Ramos (cell line): Measurements from ENCODE around the gene TUBG2.
"Not testable (repeated sequence)": the region's sequence is repeated elsewhere in the genome, so short reads cannot be mapped to it uniquely, and the experiment has no call there.

Source experiments
- in situ Hi-C: fragments of 300-500 bp; cut with MboI; formaldehyde crosslinking; loops from one replicate; pipeline ENCODE4 v1.14.3; 2022; ENCODE audit warnings: low sequenced_read_pairs; ENCODE audit not compliant: unreplicated experiment

The TUBG2 gene

GRCh38 chr17:42653179-42654124, 5.6 kb upstream of the TUBG2 start:
- in situ Hi-C loops: no loop called here

DNA sequence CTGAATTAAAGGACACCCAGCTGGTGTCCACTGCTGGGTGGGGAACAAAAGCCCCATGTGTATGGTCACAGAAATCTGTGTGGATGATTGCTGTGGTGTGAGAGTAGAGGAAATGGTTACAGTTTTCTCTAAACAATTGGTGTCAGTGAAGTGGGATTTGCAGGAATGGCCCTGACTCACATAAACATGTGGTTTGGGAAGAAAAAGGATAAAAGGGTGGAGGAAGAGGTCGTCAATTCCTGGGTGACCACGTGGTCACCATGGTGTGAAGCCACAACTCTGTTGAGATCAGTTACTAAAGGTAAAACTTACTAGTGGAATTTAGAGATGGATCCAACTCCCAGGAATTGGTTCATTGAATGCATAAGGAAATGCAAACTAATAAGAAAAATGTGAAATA, 3.6 kb upstream of the TUBG2 start:
- in situ Hi-C loops: no loop called here

GRCh38 chr17:42657824-42658588, 1.1 kb upstream of the TUBG2 start:
- in situ Hi-C loops: no loop called here

DNA sequence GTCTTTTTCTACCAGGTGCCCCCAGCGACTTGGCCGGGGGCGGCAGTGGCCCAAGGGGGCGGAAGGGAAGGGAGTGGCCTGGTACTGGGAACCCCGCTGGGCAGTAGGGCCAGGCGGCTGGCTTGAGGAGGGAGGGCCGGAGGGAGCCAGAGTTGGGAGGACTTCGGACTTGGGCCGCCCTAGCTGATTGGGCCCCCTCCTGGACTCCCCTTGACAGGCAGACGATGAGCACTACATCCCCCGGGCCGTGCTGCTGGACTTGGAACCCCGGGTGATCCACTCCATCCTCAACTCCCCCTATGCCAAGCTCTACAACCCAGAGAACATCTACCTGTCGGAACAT, 819 bp downstream of the TUBG2 start:
- in situ Hi-C loops: not testable (repeated sequence)

- in situ Hi-C loops: no loop called here
These were observed 1.7 kb downstream of the TUBG2 start for GRCh38 chr17:42660692-42661345.

DNA sequence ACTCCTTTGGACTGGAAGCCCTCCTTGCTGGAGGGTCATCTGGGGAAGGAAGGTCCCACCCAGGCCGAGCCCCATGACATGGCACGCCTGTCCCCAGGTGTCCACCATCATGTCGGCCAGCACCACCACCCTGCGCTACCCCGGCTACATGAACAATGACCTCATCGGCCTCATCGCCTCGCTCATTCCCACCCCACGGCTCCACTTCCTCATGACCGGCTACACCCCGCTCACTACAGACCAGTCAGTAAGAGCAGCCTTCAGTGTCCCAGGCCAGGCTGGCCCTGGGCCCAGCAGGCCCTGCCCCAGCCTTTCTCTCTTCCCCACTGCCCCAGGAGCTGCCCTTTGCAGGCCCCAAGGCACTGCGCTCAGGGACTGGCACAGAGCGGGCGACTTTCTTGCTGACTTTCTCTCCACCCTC, 6.5 kb downstream of the TUBG2 start:
- in situ Hi-C loops: no loop called here

DNA sequence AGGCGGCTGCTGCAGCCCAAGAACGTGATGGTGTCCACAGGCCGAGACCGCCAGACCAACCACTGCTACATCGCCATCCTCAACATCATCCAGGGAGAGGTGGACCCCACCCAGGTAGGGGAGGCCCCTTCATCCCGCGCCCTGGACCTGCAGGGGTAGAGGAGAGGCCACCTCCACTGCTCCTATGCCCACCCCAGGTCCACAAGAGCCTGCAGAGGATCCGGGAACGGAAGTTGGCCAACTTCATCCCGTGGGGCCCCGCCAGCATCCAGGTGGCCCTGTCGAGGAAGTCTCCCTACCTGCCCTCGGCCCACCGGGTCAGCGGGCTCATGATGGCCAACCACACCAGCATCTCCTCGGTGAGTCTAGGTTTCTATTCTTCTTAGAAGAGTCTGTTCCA, 7.0 kb downstream of the TUBG2 start:
- in situ Hi-C loops: not testable (repeated sequence)

GRCh38 chr17:42667088-42667951, 8.2 kb downstream of the TUBG2 start:
- in situ Hi-C loops: no loop called here

DNA sequence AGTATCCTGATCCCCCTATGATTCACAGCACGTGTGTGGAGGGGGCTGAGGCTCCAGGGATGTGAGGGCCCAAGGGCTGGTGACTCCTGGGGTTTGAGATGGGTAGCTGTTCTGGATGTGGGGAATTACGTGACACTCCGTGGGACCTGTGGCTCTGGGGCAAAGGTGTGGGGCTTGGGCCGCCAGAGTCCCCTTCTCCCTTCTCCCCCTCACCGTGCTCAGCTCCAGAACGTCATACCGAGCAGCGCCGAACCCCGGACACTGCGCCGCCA, 10.6 kb downstream of the TUBG2 start:
- in situ Hi-C loops: no loop called here

GRCh38 chr17:42669977-42670788, 11.1 kb downstream of the TUBG2 start:
- in situ Hi-C loops: no loop called here

DNA sequence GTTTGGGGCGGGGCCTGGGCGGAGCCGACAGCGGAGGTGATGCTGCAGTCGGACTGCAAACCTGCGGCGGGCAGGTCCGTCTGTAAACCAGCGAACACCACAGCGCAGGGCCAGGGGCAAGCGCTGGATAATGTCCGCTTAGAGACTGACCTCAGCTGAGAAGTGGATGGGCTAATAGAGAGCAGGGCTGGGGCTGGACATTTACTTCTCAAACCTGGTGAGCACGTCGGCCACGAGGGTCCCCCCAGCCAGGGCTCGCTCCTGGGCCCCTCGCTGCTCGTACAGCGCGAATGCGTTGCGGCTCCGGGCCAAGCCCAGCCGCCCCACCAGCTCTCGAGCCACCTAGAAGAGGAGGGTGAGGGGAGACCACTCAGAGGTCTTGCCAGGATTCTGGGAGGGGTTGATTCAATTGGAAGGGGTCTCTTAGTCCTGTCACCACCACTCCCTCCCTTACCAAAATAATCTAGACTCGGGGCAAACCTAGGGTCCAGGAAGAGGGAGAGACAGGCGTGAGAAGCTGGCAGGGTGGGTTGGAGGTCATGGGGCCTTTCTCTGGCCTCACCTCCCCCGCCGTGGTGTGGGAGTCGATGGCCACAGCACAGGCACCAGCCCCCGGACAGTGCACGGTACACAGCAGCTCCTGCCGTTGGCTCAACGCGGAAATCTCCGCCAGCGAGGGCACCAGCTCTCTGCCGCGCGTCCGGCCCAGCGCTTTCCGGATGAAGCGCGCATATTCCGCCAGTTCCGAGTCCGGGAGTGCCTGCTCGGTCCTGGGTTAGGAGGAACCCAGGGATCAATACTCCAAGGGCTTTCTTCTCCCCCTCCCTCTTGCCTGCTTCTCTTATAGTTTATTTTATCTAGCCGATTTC, 11.9 kb downstream of the TUBG2 start:
- in situ Hi-C loops: no loop called here

DNA sequence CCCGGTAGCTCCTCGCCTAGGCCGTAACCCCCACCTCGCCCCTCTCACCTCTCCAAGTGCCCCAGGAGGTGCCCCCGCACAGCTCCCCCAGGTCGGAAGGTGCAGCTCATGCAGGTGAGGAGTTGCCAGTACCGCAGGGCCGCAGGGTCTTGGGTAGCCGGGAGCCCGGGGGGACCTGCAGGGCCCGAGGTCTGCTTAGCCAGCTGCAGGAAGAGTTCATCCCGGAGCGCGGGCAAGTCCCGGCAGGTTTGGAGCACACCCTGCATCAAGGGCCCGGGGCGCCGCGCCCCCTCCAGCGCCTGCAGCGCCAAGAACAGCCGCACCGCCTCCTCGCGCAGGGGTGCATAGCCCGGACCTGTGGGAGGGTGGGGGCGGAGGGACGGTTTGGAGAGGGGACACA, 13.0 kb downstream of the TUBG2 start:
- in situ Hi-C loops: no loop called here

GRCh38 chr17:42673266-42673884, 14.3 kb downstream of the TUBG2 start:
- in situ Hi-C loops: no loop called here

DNA sequence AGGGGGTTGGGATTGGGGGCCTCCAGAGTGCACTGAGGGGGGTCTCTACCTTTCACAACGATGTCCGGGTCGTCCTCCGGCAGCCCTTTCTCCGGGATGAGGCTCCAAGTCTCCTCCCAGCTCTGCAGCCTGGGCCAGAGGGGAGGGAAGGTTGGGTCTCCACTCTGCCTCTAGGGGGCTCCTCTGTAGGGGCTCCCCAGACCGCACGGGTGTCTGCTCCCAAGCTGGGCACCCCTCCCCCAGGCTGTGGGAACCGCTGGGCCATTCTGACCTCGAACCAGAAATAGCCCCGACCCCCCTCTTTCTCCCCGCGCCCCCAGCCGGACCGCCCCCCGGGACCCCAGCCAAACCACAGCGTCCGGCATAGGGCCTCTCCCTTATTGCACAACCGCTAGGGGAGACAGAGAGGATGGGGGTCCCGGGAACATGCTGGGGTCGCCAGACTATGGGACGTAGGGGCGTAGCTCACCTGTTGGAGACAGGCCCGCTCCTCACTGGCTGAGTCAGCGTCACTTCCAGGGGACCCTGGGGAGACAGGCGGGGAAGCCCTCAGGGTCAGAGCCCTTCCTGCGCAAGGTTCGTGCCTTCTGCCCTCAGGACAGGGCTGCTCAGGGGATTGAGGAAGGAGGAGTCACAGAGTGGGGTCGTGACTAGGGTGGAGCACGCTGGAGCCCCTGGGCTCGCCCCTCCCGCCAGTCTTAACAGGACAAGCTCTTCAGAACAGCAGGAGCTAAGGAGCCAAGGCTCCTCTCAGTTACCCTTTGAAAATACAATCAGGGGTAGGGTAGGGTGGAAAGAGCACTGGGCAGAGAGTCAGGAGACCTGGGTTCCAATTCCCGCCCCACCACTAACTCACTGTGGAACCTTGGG, 15.0 kb downstream of the TUBG2 start:
- in situ Hi-C loops: no loop called here

DNA sequence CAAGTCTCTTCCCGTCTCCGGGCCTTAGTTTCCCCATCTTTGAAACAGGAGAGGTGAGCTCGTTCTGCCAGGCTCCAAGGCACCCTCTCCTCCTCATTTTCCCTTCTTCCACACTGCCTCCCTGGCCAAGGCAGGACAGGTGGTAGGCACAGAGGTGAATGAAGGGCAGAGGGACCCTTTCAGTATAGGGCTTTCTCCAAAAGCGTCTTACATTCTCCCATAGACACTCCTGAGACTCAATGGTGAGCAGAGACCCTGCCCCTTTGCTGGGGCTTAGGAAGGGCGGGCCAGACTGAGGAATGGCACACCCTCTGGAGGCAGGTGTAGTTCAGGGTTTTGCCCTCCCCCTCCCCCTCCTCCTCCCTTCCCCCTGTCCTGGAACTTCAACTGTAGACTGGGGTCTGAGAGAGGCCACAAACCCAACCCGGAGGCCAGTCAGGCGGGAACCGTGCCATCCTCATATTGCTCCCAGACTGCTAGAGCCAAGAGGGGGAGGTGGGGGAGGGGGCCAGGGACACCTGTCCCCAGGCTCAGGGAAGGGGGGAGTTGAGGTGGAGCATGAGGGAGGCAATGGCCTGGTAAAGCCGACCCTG, 15.8 kb downstream of the TUBG2 start:
- in situ Hi-C loops: no loop called here

DNA sequence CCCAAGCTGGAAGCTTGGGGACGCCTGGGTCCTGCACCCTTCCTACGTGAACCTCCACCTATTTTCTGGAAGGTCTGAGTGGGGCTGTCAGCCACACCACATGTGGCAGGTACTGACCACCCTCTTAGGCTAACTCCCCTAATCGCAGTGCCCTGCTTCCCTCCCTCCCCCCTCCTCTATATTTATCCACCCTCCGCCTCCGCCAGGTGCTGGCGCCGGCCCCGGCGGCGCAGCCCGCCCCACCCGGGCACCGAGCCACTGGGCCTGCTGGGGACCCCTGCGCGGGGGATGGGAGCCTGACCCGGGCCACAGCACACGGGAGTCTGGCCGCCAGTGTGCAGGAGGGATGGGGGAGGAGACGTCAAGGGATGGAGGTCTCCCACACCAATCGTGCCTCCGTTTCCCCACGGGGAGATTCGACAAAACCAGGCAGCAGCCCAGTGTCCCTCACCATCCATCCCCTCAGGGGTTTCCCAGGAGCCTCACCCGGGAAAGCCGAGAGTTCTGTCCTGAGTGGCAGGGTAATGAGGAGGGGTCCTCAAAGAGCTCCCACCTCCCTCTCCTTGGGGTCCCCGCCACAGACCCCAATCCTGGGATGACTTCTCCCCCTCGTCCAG, 16.4 kb downstream of the TUBG2 start:
- in situ Hi-C loops: no loop called here
